GM12878 (cell line): ENCODE measurements around the gene CALCR. TPM values are rescaled to one million over a fixed set of nuclear protein-coding genes. Genes with fewer than 3 reads are reported as not detected.

ENCODE experiments used
- ATAC-seq: fragments of 200-7000 bp; cut with Tn5 transposase; 3 replicates; pipeline ENCODE4 v1.9.1; 2020; ENCODE audit warnings: mild to moderate bottlenecking, moderate library complexity
- BruUV-seq: library from RNA; stranded (reverse); fragments of 400-500 nt; replicated peaks from 2 replicates; lab custom pipeline; 2021; lab: Mats Ljungman, UMichigan
- CTCF ChIA-PET: fragments of 300-600 bp; sonication (Branson Sonifier 250); formaldehyde crosslinking; extraction: SDS; loops from one replicate; lab custom pipeline; 2021; ENCODE audit warnings: inconsistent platforms; lab: Yijun Ruan, JAX
- POLR2A ChIA-PET: fragments of 350-600 bp; formaldehyde crosslinking; extraction: SDS; loops from one replicate; lab custom pipeline; 2021; ENCODE audit warnings: inconsistent platforms; lab: Charles Lee
- RAD21 ChIA-PET: fragments of 300-600 bp; sonication (Branson Sonifier 250); formaldehyde crosslinking; loops from one replicate; lab custom pipeline; 2023; ENCODE audit warnings: antibody characterized with exemption; ENCODE audit not compliant: unreplicated experiment; lab: Charles Lee
- SMC1A ChIA-PET: fragments of 300-600 bp; sonication (Branson Sonifier 250); formaldehyde crosslinking; loops from one replicate; lab custom pipeline; 2023; ENCODE audit not compliant: unreplicated experiment, uncharacterized antibody; lab: Charles Lee
- DNase-seq: peaks from one replicate; pipeline ENCODE4 v3.0.0-alpha.2; 2011; ENCODE audit warnings: low read depth, low spot score
- FAIRE-seq: peaks from 3 replicates; lab custom pipeline; 2011; peaks lifted over from hg19 to GRCh38; lab: Jason Lieb, UNC
- H2AFZ ChIP-seq: 2 replicates; pipeline ENCODE4 v1.6.0; 2011; ENCODE audit warnings: low read depth, low read length, control low read depth; ENCODE audit not compliant: control insufficient read depth
- H3K27ac ChIP-seq: 2 replicates; pipeline ENCODE4 v1.5.1; 2011; ENCODE audit warnings: control low read depth; ENCODE audit not compliant: control insufficient read depth, insufficient read depth
- H3K27me3 ChIP-seq, 2 experiments: replicated peaks in 1 of 2; 2 replicates each; pipeline versions ENCODE4 v1.6.0 to v1.6.1; 2011; ENCODE audit warnings: low read length in 1 of 2; ENCODE audit not compliant: control insufficient read depth in 2 of 2, insufficient read depth in 2 of 2
- H3K36me3 ChIP-seq, 2 experiments: 2 replicates each; pipeline ENCODE4 v1.5.1; 2011; ENCODE audit warnings: low read length in 1 of 2; ENCODE audit not compliant: control insufficient read depth in 2 of 2, insufficient read depth in 2 of 2
- H3K4me1 ChIP-seq: 2 replicates; pipeline ENCODE4 v1.6.1; 2011; ENCODE audit warnings: mild to moderate bottlenecking, low read length, moderate library complexity, mixed read lengths; ENCODE audit not compliant: control insufficient read depth, insufficient read depth
- H3K4me2 ChIP-seq: 2 replicates; pipeline ENCODE4 v1.6.0; 2011; ENCODE audit warnings: control low read depth; ENCODE audit not compliant: control insufficient read depth, insufficient read depth
- H3K4me3 ChIP-seq: fragments of 200-600 bp; sonication (generic); 2 replicates; pipeline ENCODE4 v1.5.1; 2016
- H3K79me2 ChIP-seq: 2 replicates; pipeline ENCODE4 v1.6.0; 2011; ENCODE audit warnings: low read length; ENCODE audit not compliant: control insufficient read depth, insufficient read depth
- H3K9ac ChIP-seq: 2 replicates; pipeline ENCODE4 v1.8.0; 2011; ENCODE audit warnings: low read length, control low read depth, mixed read lengths; ENCODE audit not compliant: control insufficient read depth, insufficient read depth
- H3K9me3 ChIP-seq: replicated peaks from 3 replicates; pipeline ENCODE4 v1.5.1; 2011; ENCODE audit warnings: mild to moderate bottlenecking, low read length; ENCODE audit not compliant: control insufficient read depth, insufficient read depth
- H4K20me1 ChIP-seq: 2 replicates; pipeline ENCODE4 v1.6.0; 2011; ENCODE audit not compliant: control insufficient read depth, insufficient read depth
- GATAD2B ChIP-seq: fragments of 450-650 bp; conservative IDR thresholded peaks from 2 replicates; pipeline ENCODE4 v1.6.1; 2017; ENCODE audit warnings: low read depth, mild to moderate bottlenecking, moderate library complexity
- KDM1A ChIP-seq: fragments of 200-600 bp; sonication (generic); IDR thresholded peaks from 2 replicates; pipeline ENCODE4 v1.6.1; 2016; ENCODE audit warnings: borderline replicate concordance
- NR2F1 ChIP-seq: fragments of 450-650 bp; conservative IDR thresholded peaks from 2 replicates; pipeline ENCODE4 v1.6.1; 2017; ENCODE audit warnings: mild to moderate bottlenecking
- ZBTB40 ChIP-seq: fragments of 450-650 bp; IDR thresholded peaks from 2 replicates; pipeline ENCODE4 v1.6.1; 2016; ENCODE audit warnings: mild to moderate bottlenecking, moderate library complexity, borderline replicate concordance
- WGBS: methylation state at CpG from one replicate; pipeline ENCODE4 v1.1.6; 2016; ENCODE audit warnings: low lambda C conversion rate; ENCODE audit not compliant: insufficient replicate concordance, insufficient coverage; ENCODE audit errors: missing lambda C conversion rate; 5-methylcytosine and 5-hydroxymethylcytosine counted together
- in situ Hi-C: fragments of 300-500 bp; cut with MboI; formaldehyde crosslinking; loops from 9 replicates; pipeline ENCODE4 v1.14.3; 2018; ENCODE audit warnings: mixed read lengths
- intact Hi-C: fragments of 100-400 bp; cut with micrococcal nuclease; formaldehyde crosslinking; loops from one replicate; pipeline ENCODE4 v1.14.2; 2022; ENCODE audit not compliant: unreplicated experiment
- polyA plus RNA-seq, 11 experiments: library from polyadenylated mRNA; depleted of rRNA in 4 of 11; unstranded in 6 of 11; stranded (reverse) in 5 of 11; fragments of >200 nt; fragmentation: Nextera tagmentation in 4 of 11; fragmentation: Illumina TruSeq in 1 of 11; extraction: Ambion mirVana in 4 of 11; extraction: Trizol in 1 of 11; gene quantifications; 1 replicate in 1 of 11; 2 replicates in 10 of 11; pipeline versions ENCODE4 v1.2.1 to v1.2.3, GENCODE V29; 2011 to 2016; ENCODE audit warnings: inconsistent platforms in 2 of 11, missing spikeins in 2 of 11, low read depth in 1 of 11
- total RNA-seq, 4 experiments: library from RNA; depleted of rRNA in 3 of 4; stranded (reverse); fragments of >200 nt in 3 of 4; fragmentation: Illumina TruSeq in 1 of 4; extraction: Trizol in 1 of 4; gene quantifications; 2 replicates each; pipeline versions ENCODE4 v1.2.1 to v1.2.3, GENCODE V29; 2013 to 2021

CALCR gene
- total and polyA plus RNA-seq, 10 of the 15 experiments (the other 5 are each of a cell fraction or from before 2014, with no cell fraction given) = not detected

- no peaks in the 10 kb centered on the region for H3K79me2 ChIP-seq
- DNase-seq (no peak), ATAC-seq (no peak), FAIRE-seq (no peak)
- H3K4me3 ChIP-seq = no peak overlapping the region
- no peak overlapping the region for H3K9ac ChIP-seq
- intact Hi-C loops = no loop called here
- in situ Hi-C loops = no loop called here
- no peak overlapping the region for H3K4me2 ChIP-seq
- H3K27ac ChIP-seq = no peak overlapping the region
- ChIA-PET POLR2A (no interaction called here), SMC1A (interaction anchor here (1.3 kb wide), 1 partner anchor 11 kb away, joined by 4 read pairs; no protein-coding TSS in a partner anchor), RAD21 (no interaction called here), CTCF (interaction anchor here (0.7 to 2.0 kb wide), 2 partner anchors 55 to 93 kb away, joined by 3 to 5 read pairs; no protein-coding TSS in a partner anchor)
- BruUV-seq = no TSS peak
- H3K9me3 ChIP-seq = no peaks in the 10 kb centered on the region
- H3K27me3 ChIP-seq = no peaks in the 10 kb centered on the region
- TF ChIP-seq ZBTB40 = no peak
- TF ChIP-seq KDM1A = no peak
- TF ChIP-seq GATAD2B = no peak
- no peak for TF ChIP-seq NR2F1
- H2AFZ ChIP-seq = no peak overlapping the region
- WGBS = 46% methylated on average over 3 of the region's 3 CpGs
- H3K4me1 ChIP-seq = no peaks in the 10 kb centered on the region
- no peaks in the 10 kb centered on the region for H4K20me1 ChIP-seq
- no peaks in the 10 kb centered on the region for H3K36me3 ChIP-seq
Measured at GRCh38 chr7:93429563-93429962, 145.0 kb downstream of the CALCR start.
